MM.1S (cell line): ENCODE results near the gene UTP20.

Experiments
- DNase-seq: peaks from one replicate; pipeline ENCODE4 v3.0.0-alpha.2; 2015
- H2AFZ ChIP-seq: fragments of 300-600 bp; sonication (generic); 2 replicates; pipeline ENCODE4 v1.6.0; 2016; ENCODE audit warnings: antibody characterized with exemption, low read length
- H3F3A ChIP-seq: fragments of 300-600 bp; sonication (generic); 2 replicates; pipeline ENCODE4 v1.6.1; 2016; ENCODE audit warnings: mild to moderate bottlenecking, antibody characterized with exemption, low read length, moderate library complexity, mixed read lengths; ENCODE audit not compliant: insufficient read depth
- H3K27ac ChIP-seq: fragments of 300-600 bp; sonication (generic); 2 replicates; pipeline ENCODE4 v1.5.1; 2016; ENCODE audit warnings: mild to moderate bottlenecking, low read length
- H3K27me3 ChIP-seq: fragments of 300-600 bp; sonication (generic); replicated peaks from 2 replicates; pipeline ENCODE4 v1.6.0; 2016; ENCODE audit warnings: low read length; ENCODE audit not compliant: insufficient read depth
- H3K36me3 ChIP-seq: fragments of 300-600 bp; sonication (generic); replicated peaks from 2 replicates; pipeline ENCODE4 v1.6.1; 2016; ENCODE audit warnings: mild to moderate bottlenecking, low read length, mixed read lengths; ENCODE audit not compliant: insufficient read depth
- H3K4me1 ChIP-seq: fragments of 300-600 bp; sonication (generic); 2 replicates; pipeline ENCODE4 v1.6.1; 2016; ENCODE audit warnings: low read length, mixed read lengths
- H3K4me2 ChIP-seq: fragments of 300-600 bp; sonication (generic); 2 replicates; pipeline ENCODE4 v1.6.0; 2016; ENCODE audit warnings: low read depth, low read length
- H3K4me3 ChIP-seq: fragments of 300-600 bp; sonication (generic); 2 replicates; pipeline ENCODE4 v1.5.1; 2016; ENCODE audit warnings: low read length, mixed read lengths
- H3K79me2 ChIP-seq: fragments of 300-600 bp; sonication (generic); 2 replicates; pipeline ENCODE4 v1.6.1; 2016; ENCODE audit warnings: mixed run types, low read length, mixed read lengths
- H3K9ac ChIP-seq: fragments of 300-600 bp; sonication (generic); 2 replicates; pipeline ENCODE4 v1.6.1; 2016; ENCODE audit warnings: low read length, mixed read lengths
- H3K9me2 ChIP-seq: fragments of 300-600 bp; sonication (generic); replicated peaks from 2 replicates; pipeline ENCODE4 v1.6.1; 2016; ENCODE audit warnings: mild to moderate bottlenecking, low read length, mixed read lengths; ENCODE audit not compliant: insufficient read depth
- H3K9me3 ChIP-seq: fragments of 300-600 bp; sonication (generic); replicated peaks from 2 replicates; pipeline ENCODE4 v1.6.1; 2016; ENCODE audit warnings: mild to moderate bottlenecking, low read length, mixed read lengths; ENCODE audit not compliant: insufficient read depth
- H4K20me1 ChIP-seq: fragments of 300-600 bp; sonication (generic); 2 replicates; pipeline ENCODE4 v1.6.1; 2016; ENCODE audit warnings: mild to moderate bottlenecking, low read length, moderate library complexity, mixed read lengths; ENCODE audit not compliant: insufficient read depth
- CTCF ChIP-seq: fragments of 300-600 bp; sonication (generic); IDR thresholded peaks from 2 replicates; pipeline ENCODE4 v1.5.1; 2016; ENCODE audit warnings: antibody characterized with exemption, low read length, mixed read lengths
- EZH2 ChIP-seq: fragments of 300-600 bp; sonication (generic); optimal IDR thresholded peaks from 2 replicates; pipeline ENCODE3; 2017; ENCODE audit warnings: low read depth, mild to moderate bottlenecking, antibody characterized with exemption, low read length, mixed read lengths
- EZH2phosphoT487 ChIP-seq: fragments of 300-600 bp; sonication (generic); IDR thresholded peaks from 2 replicates; pipeline ENCODE4 v1.6.1; 2018; ENCODE audit warnings: antibody characterized with exemption, low read length

Gene UTP20

DNA sequence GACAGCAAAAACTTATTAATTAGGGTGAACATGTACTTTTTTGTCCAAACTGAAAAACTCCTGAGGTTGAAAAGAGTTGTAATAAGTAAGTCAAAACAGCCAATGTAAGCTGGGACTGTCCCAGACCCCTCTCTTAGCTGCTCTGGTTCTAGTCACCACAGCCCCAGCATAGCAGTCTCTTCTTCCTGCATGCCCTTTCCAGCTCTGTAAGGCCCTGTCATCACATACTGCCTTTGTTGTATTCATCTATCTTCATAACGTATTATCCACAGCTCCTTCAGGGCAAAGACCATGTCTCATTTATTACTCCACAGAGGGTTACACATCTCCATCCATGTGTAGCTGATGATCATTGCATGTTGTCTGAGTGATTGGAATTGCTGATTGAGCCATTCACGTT lies 56.5 kb downstream of the UTP20 start:
- H3K9me2 ChIP-seq: no peaks in the 10 kb centered on the region
- H3K4me3 ChIP-seq: no peak overlapping the region
- no peaks in the 10 kb centered on the region for H3F3A ChIP-seq
- no peaks in the 10 kb centered on the region for H3K4me1 ChIP-seq
- H3K27me3 ChIP-seq: no peaks in the 10 kb centered on the region
- H2AFZ ChIP-seq: no peak overlapping the region
- H3K79me2 ChIP-seq: no peaks in the 10 kb centered on the region
- TF ChIP-seq EZH2phosphoT487 (no peak), CTCF (no peak), EZH2 (no peak)
- H3K27ac ChIP-seq: no peak overlapping the region
- H3K4me2 ChIP-seq: no peak overlapping the region
- no peaks in the 10 kb centered on the region for H3K9me3 ChIP-seq
- no peaks in the 10 kb centered on the region; the same call in 1 of the 2 replicates for H3K36me3 ChIP-seq
- no peak overlapping the region for H3K9ac ChIP-seq
- no peak for DNase-seq
- no peaks in the 10 kb centered on the region for H4K20me1 ChIP-seq

DNA sequence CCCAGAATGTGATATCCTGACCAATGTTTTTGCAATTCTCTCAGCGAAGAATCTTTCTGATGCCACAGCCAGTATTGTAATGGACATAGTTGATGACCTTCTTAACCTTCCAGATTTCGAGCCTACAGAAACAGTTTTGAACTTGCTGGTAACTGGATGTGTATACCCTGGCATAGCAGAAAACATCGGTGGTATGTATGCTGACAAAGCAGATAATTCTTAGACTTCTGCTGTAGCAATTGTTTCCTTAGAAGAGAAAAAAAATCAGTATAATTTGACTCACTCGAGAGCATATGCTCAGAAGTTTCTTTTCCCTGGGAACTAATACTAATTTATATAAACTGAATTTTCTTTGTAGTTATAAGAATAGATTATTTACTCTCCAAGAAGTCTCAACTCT lies 58.2 kb downstream of the UTP20 start:
- H3K9me3 ChIP-seq: no peaks in the 10 kb centered on the region
- H3K9me2 ChIP-seq: no peaks in the 10 kb centered on the region
- TF ChIP-seq CTCF: no peak
- TF ChIP-seq EZH2: no peak
- no peak for TF ChIP-seq EZH2phosphoT487
- no peak overlapping the region for H3K4me3 ChIP-seq
- no peaks in the 10 kb centered on the region for H3F3A ChIP-seq
- no peaks in the 10 kb centered on the region for H3K27me3 ChIP-seq
- H3K79me2 ChIP-seq: no peaks in the 10 kb centered on the region
- no peak overlapping the region for H3K9ac ChIP-seq
- no peaks in the 10 kb centered on the region for H3K4me1 ChIP-seq
- peaks cover 5% of the 10 kb centered on the region; the same call in 1 of the 2 replicates for H3K36me3 ChIP-seq
- no peak for DNase-seq
- H3K4me2 ChIP-seq: no peak overlapping the region
- H3K27ac ChIP-seq: no peak overlapping the region
- no peak overlapping the region for H2AFZ ChIP-seq
- H4K20me1 ChIP-seq: no peaks in the 10 kb centered on the region

GRCh38 chr12:101343893-101344292 lies 64.0 kb downstream of the UTP20 start:
- H3K4me1 ChIP-seq: peaks cover 21% of the 10 kb centered on the region

More at GRCh38 chr12:101343893-101344292, 64.0 kb downstream of the UTP20 start:
- Histone ChIP-seq H2AFZ (no peak overlapping the region), H3K27ac (no peak overlapping the region), H3K4me2 (no peak overlapping the region), H3K9me3 (no peaks in the 10 kb centered on the region), H3K36me3 (peaks cover 27% of the 10 kb centered on the region), H3K27me3 (no peaks in the 10 kb centered on the region), H3K9ac (no peak overlapping the region), H3K79me2 (no peaks in the 10 kb centered on the region), H3K4me3 (no peak overlapping the region), H3K9me2 (no peaks in the 10 kb centered on the region), H4K20me1 (no peaks in the 10 kb centered on the region), H3F3A (peaks cover 11% of the 10 kb centered on the region)
- no peak for DNase-seq
- TF ChIP-seq EZH2phosphoT487 (no peak), CTCF (no peak), EZH2 (no peak)
